Endothelial cell of umbilical vein (primary cell): ENCODE measurements around the gene NCLN. TPM values are rescaled to one million over a fixed set of nuclear protein-coding genes. Genes with fewer than 3 reads are reported as not detected.

Experiments
- BruUV-seq: library from RNA; stranded (reverse); fragments of 400-500 nt; replicated peaks from 2 replicates; lab custom pipeline; 2021; lab: Mats Ljungman, UMichigan
- CTCF ChIA-PET: fragments of 300-600, 350-600 bp; sonication (Branson Sonifier 250); formaldehyde crosslinking; loops from one replicate; lab custom pipeline; 2021; ENCODE audit warnings: antibody characterized with exemption, inconsistent platforms; lab: Charles Lee
- POLR2A ChIA-PET: fragments of 300-600, 350-600 bp; sonication (Branson Sonifier 250); formaldehyde crosslinking; loops from one replicate; lab custom pipeline; 2021; ENCODE audit warnings: antibody characterized with exemption, inconsistent platforms; lab: Charles Lee
- DNase-seq: peaks from one replicate; pipeline ENCODE4 v3.0.0-alpha.2; 2011; ENCODE audit warnings: low read depth, low spot score
- FAIRE-seq: peaks from 2 replicates; lab custom pipeline; 2011; peaks lifted over from hg19 to GRCh38; lab: Jason Lieb, UNC
- H2AFZ ChIP-seq: 2 replicates; pipeline ENCODE4 v1.6.0; 2012; ENCODE audit warnings: low read depth, low read length, control low read depth, inconsistent platforms
- H3K27ac ChIP-seq: 2 replicates; pipeline ENCODE4 v1.5.1; 2011; ENCODE audit warnings: low read depth, mild to moderate bottlenecking, control low read depth, low read length, moderate library complexity; ENCODE audit not compliant: insufficient read depth
- H3K27me3 ChIP-seq, 2 experiments: 2 replicates each; pipeline versions ENCODE4 v1.6.0 to v1.6.1; 2011; ENCODE audit warnings: low read length in 2 of 2, mixed read lengths in 1 of 2; ENCODE audit not compliant: control insufficient read depth in 2 of 2, insufficient read depth in 2 of 2
- H3K36me3 ChIP-seq, 2 experiments: 2 replicates in 1 of 2; 3 replicates in 1 of 2; pipeline ENCODE4 v1.5.1; 2011; ENCODE audit warnings: low read length in 2 of 2, mild to moderate bottlenecking in 1 of 2, moderate library complexity in 1 of 2; ENCODE audit not compliant: control insufficient read depth in 2 of 2, insufficient read depth in 2 of 2; ENCODE audit errors: extremely low read depth in 1 of 2
- H3K4me1 ChIP-seq: 3 replicates; pipeline ENCODE4 v1.5.1; 2011; ENCODE audit warnings: mild to moderate bottlenecking, low read length; ENCODE audit not compliant: control insufficient read depth, insufficient read depth; ENCODE audit errors: extremely low read depth
- H3K4me2 ChIP-seq: 2 replicates; pipeline ENCODE4 v1.6.1; 2011; ENCODE audit warnings: low read length, control low read depth, mixed read lengths; ENCODE audit not compliant: insufficient read depth
- H3K4me3 ChIP-seq, 3 experiments: fragments of 200-600 bp in 1 of 3; sonication (generic), shearing (Covaris generic) in 1 of 3; replicated peaks in 1 of 3; 2 replicates each; pipeline ENCODE4 v1.5.1; 2011 to 2016; ENCODE audit warnings: control low read depth in 3 of 3, low read length in 3 of 3, mild to moderate bottlenecking in 2 of 3, inconsistent platforms in 1 of 3, low read depth in 1 of 3, moderate library complexity in 1 of 3; ENCODE audit not compliant: insufficient read depth in 1 of 3
- H3K79me2 ChIP-seq: 2 replicates; pipeline ENCODE4 v1.6.0; 2012; ENCODE audit warnings: low read length, inconsistent platforms; ENCODE audit not compliant: control insufficient read depth, insufficient read depth
- H3K9ac ChIP-seq: replicated peaks from 2 replicates; pipeline ENCODE3; 2011; ENCODE audit warnings: low read length, control low read depth; ENCODE audit not compliant: insufficient read depth; ENCODE audit errors: extremely low read depth
- H3K9me1 ChIP-seq: replicated peaks from 3 replicates; pipeline ENCODE4 v1.6.0; 2011; ENCODE audit warnings: mild to moderate bottlenecking, low read length; ENCODE audit not compliant: control insufficient read depth, insufficient read depth; ENCODE audit errors: extremely low read depth
- H3K9me3 ChIP-seq: replicated peaks from 2 replicates; pipeline ENCODE4 v1.5.1; 2012; ENCODE audit warnings: low read length, inconsistent platforms; ENCODE audit not compliant: control insufficient read depth, insufficient read depth
- H4K20me1 ChIP-seq: replicated peaks from 2 replicates; pipeline ENCODE3; 2011; ENCODE audit warnings: mild to moderate bottlenecking, low read length; ENCODE audit not compliant: control insufficient read depth, insufficient read depth; ENCODE audit errors: extremely low read depth
- CTCF ChIP-seq, 2 donors: IDR thresholded peaks; 1 replicate in 1 of 2; 2 replicates in 1 of 2; pipeline ENCODE4 v1.5.1; 2011; ENCODE audit warnings: low read length in 2 of 2, mild to moderate bottlenecking in 2 of 2, moderate library complexity in 2 of 2, control low read depth in 1 of 2, inconsistent platforms in 1 of 2, low read depth in 1 of 2; ENCODE audit not compliant: insufficient read depth in 1 of 2; ENCODE audit errors: extremely low read depth in 1 of 2
- EZH2 ChIP-seq: IDR thresholded peaks from 2 replicates; pipeline ENCODE4 v1.6.1; 2012; ENCODE audit warnings: borderline replicate concordance, low read depth, mild to moderate bottlenecking, moderate library complexity, low read length, inconsistent platforms; ENCODE audit not compliant: severe bottlenecking
- FOS ChIP-seq: IDR thresholded peaks from 2 replicates; pipeline ENCODE4 v1.6.1; 2011; ENCODE audit warnings: mild to moderate bottlenecking, low read length, moderate library complexity, borderline replicate concordance; ENCODE audit not compliant: insufficient read depth
- GATA2 ChIP-seq: IDR thresholded peaks from 2 replicates; pipeline ENCODE4 v1.7.0; 2011; ENCODE audit warnings: low read depth, mild to moderate bottlenecking, moderate library complexity, mixed read lengths, low read length; ENCODE audit not compliant: insufficient read length, insufficient read depth
- JUN ChIP-seq: IDR thresholded peaks from 2 replicates; pipeline ENCODE4 v1.6.1; 2011; ENCODE audit warnings: borderline replicate concordance, low read depth; ENCODE audit not compliant: insufficient read length, insufficient read depth
- MAX ChIP-seq: IDR thresholded peaks from 2 replicates; pipeline ENCODE4 v1.6.1; 2011; ENCODE audit not compliant: insufficient read depth, insufficient read length
- MYC ChIP-seq: IDR thresholded peaks from one replicate; pipeline ENCODE4 v1.6.1; 2011; ENCODE audit warnings: mild to moderate bottlenecking, low read depth, low read length
- POLR2A ChIP-seq: IDR thresholded peaks from 2 replicates; pipeline ENCODE4 v1.6.1; 2012; ENCODE audit warnings: low read depth, mild to moderate bottlenecking, control low read depth, low read length
- POLR2AphosphoS5 ChIP-seq: IDR thresholded peaks from 2 replicates; pipeline ENCODE4 v1.6.1; 2012; ENCODE audit warnings: low read depth, mild to moderate bottlenecking, control low read depth, low read length, moderate library complexity; ENCODE audit not compliant: insufficient read depth
- dilution Hi-C: fragments of 300-500 bp; cut with MboI; formaldehyde crosslinking; loops from one replicate; pipeline ENCODE4 v1.15.0; 2019; ENCODE audit warnings: low sequenced_read_pairs; ENCODE audit not compliant: extremely low pct_ligation_motif_present
- intact Hi-C: fragments of 100-400 bp; cut with micrococcal nuclease; formaldehyde crosslinking; loops from one replicate; pipeline ENCODE4 v1.10.0; 2022
- polyA plus RNA-seq, 4 experiments: library from polyadenylated mRNA; depleted of rRNA in 3 of 4; stranded (reverse) in 3 of 4; unstranded in 1 of 4; fragments of >200 nt; gene quantifications; 2 replicates each; pipeline versions ENCODE4 v1.2.1 to v1.2.3, GENCODE V29; 2011 to 2012; ENCODE audit warnings: missing spikeins in 1 of 4
- total RNA-seq: library from RNA; stranded (reverse); gene quantifications from 2 replicates; pipeline ENCODE4 v1.2.3, GENCODE V29; 2021

NCLN gene
- total and polyA plus RNA-seq, 2 donors (not counting 3 experiments of a cell fraction or from before 2014, with no cell fraction given): 97.2 to 102 TPM

GRCh38 chr19:3227054-3227626 is 41.4 kb downstream of the NCLN start:
- no TSS peak for BruUV-seq
- H3K27ac ChIP-seq: no peak overlapping the region
- intact Hi-C loops: no loop called here
- CTCF ChIA-PET: no interaction called here
- peaks cover 20 to 23% of the 10 kb centered on the region in 2 experiments for H3K27me3 ChIP-seq
- DNase-seq: no peak
- no peaks in the 10 kb centered on the region for H3K9me3 ChIP-seq
- POLR2A ChIA-PET: no interaction called here
- no peaks in the 10 kb centered on the region for H3K9me1 ChIP-seq
- no peaks in the 10 kb centered on the region for H3K79me2 ChIP-seq
- no peak overlapping the region for H3K4me2 ChIP-seq
- H3K4me3 ChIP-seq: no peak overlapping the region
- no peaks in the 10 kb centered on the region for H3K36me3 ChIP-seq
- no peak for FAIRE-seq
- no peak overlapping the region for H2AFZ ChIP-seq
- no peaks in the 10 kb centered on the region for H3K4me1 ChIP-seq
- H4K20me1 ChIP-seq: no peaks in the 10 kb centered on the region
- dilution Hi-C loops: no loop called here
- H3K9ac ChIP-seq: no peak overlapping the region
- TF ChIP-seq MYC (no peak), POLR2A (no peak), GATA2 (no peak), EZH2 (no peak), MAX (no peak), JUN (no peak), POLR2AphosphoS5 (no peak), FOS (no peak), CTCF (IDR thresholded peaks at IDR 0.05; ENCODE audit: extremely low read depth in 1 of 2, insufficient read depth in 1 of 2, low read depth in 1 of 2, low read length in 2 of 2) (no peak)
